Esophagus muscularis mucosa (tissue), 4 donors: ENCODE data around the gene LCTL.

Experiments
- CTCF ChIP-seq, 3 experiments: fragments of 200-600 bp in 2 of 3; fragments of 450-650 bp in 1 of 3; sonication (generic) in 2 of 3; IDR thresholded peaks; one replicate each; pipeline ENCODE4 v1.5.1; 2017 to 2019; ENCODE audit warnings: antibody characterized with exemption in 3 of 3, mild to moderate bottlenecking in 2 of 3, moderate library complexity in 1 of 3
- EP300 ChIP-seq: sonication (generic); formaldehyde crosslinking; IDR thresholded peaks from one replicate; pipeline ENCODE4 v1.6.1; 2017; ENCODE audit warnings: antibody characterized with exemption
- POLR2A ChIP-seq: fragments of 450-650 bp; IDR thresholded peaks from one replicate; pipeline ENCODE4 v1.6.1; 2017; ENCODE audit warnings: antibody characterized with exemption, moderate library complexity, mild to moderate bottlenecking, low read depth
- POLR2AphosphoS5 ChIP-seq, 2 donors: sonication (generic); formaldehyde crosslinking; IDR thresholded peaks; one replicate each; pipeline ENCODE4 v1.6.1; 2017; ENCODE audit warnings: antibody characterized with exemption in 2 of 2

DNA sequence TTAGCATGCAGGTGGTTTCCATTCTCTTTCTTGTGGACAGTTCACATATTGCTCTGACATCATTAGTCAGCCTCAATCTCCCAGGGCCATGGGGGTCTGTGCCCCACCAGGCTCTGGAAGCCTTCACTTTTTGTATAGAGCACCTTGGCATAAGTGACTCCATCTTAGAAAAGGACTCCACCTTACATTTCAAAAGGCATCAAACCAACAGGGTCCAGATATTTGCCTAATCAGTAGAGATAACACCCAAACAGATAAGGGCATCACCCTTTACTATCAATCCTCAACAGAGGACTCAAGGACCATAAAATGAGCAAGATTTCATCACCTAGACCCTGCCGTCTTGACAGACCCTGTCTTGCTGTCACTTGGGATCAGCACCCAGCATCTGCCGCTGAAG is 35.7 kb upstream of the LCTL start:
- TF ChIP-seq CTCF (IDR thresholded peaks at IDR 0.05) (no peak), POLR2AphosphoS5 (IDR thresholded peaks at IDR 0.05) (no peak), POLR2A (no peak), EP300 (no peak)
